WTC11 (cell line): Measurements from ENCODE around the gene FAM53B. TPM values are rescaled to one million over a fixed set of nuclear protein-coding genes. Genes with fewer than 3 reads are reported as not detected.

ENCODE experiments used
- ATAC-seq: fragments of 200-7000 bp; cut with Tn5 transposase; 2 replicates; pipeline ENCODE4 v1.10.0; 2021; ENCODE audit warnings: mild to moderate bottlenecking, moderate library complexity
- CTCF ChIA-PET: fragments of 300-600 bp; sonication (Branson Sonifier 250); formaldehyde crosslinking; loops from one replicate; lab custom pipeline; 2021; ENCODE audit warnings: antibody characterized with exemption; lab: Charles Lee
- POLR2A ChIA-PET: fragments of 350-600 bp; sonication (Branson Sonifier 250); formaldehyde crosslinking; loops from one replicate; lab custom pipeline; 2021; ENCODE audit warnings: antibody characterized with exemption; lab: Charles Lee
- DNase-seq: peaks from one replicate; pipeline ENCODE4 v3.0.0; 2021; ENCODE audit warnings: low spot score
- H3K27ac Mint-ChIP-seq: 2 replicates; pipeline ENCODE4 v1.8.0; 2021; ENCODE audit warnings: mixed read lengths
- H3K27me3 Mint-ChIP-seq: 2 replicates; pipeline ENCODE4 v1.8.0; 2021; ENCODE audit warnings: low read depth, mild to moderate bottlenecking, moderate library complexity, mixed read lengths
- H3K36me3 Mint-ChIP-seq: 2 replicates; pipeline ENCODE4 v1.8.0; 2021; ENCODE audit warnings: mixed read lengths
- H3K4me1 Mint-ChIP-seq: 2 replicates; pipeline ENCODE4 v1.8.0; 2022; ENCODE audit warnings: mixed read lengths
- H3K4me3 Mint-ChIP-seq: 2 replicates; pipeline ENCODE4 v1.8.0; 2021; ENCODE audit warnings: mild to moderate bottlenecking, moderate library complexity, mixed read lengths
- H3K9me3 Mint-ChIP-seq: 2 replicates; pipeline ENCODE4 v1.8.0; 2021; ENCODE audit warnings: mixed read lengths
- AFF4 ChIP-seq: sonication (generic); formaldehyde crosslinking; IDR thresholded peaks from 2 replicates; pipeline ENCODE4 v1.8.1; 2023; ENCODE audit warnings: mild to moderate bottlenecking, missing genetic modification reagents, borderline replicate concordance
- ATF1 ChIP-seq: sonication (generic); formaldehyde crosslinking; IDR thresholded peaks from 2 replicates; pipeline ENCODE4 v1.8.1; 2023; ENCODE audit warnings: mild to moderate bottlenecking, moderate library complexity, missing genetic modification reagents
- ATF2 ChIP-seq: sonication (generic); formaldehyde crosslinking; IDR thresholded peaks from 2 replicates; pipeline ENCODE4 v1.8.1; 2022; ENCODE audit warnings: low read depth, missing genetic modification reagents, borderline replicate concordance
- CBFB ChIP-seq: sonication (generic); formaldehyde crosslinking; IDR thresholded peaks from 2 replicates; pipeline ENCODE4 v1.8.1; 2022; ENCODE audit warnings: mild to moderate bottlenecking, low read depth, missing genetic modification reagents
- CREB1 ChIP-seq: sonication (generic); formaldehyde crosslinking; IDR thresholded peaks from 2 replicates; pipeline ENCODE4 v1.8.0; 2023; ENCODE audit warnings: mild to moderate bottlenecking, missing genetic modification reagents
- E2F4 ChIP-seq: sonication (generic); formaldehyde crosslinking; IDR thresholded peaks from 2 replicates; pipeline ENCODE4 v1.8.1; 2022; ENCODE audit warnings: low read depth, mild to moderate bottlenecking, moderate library complexity, missing genetic modification reagents, borderline replicate concordance
- ELF4 ChIP-seq: sonication (generic); formaldehyde crosslinking; IDR thresholded peaks from 2 replicates; pipeline ENCODE4 v1.8.1; 2022; ENCODE audit warnings: low read depth, mild to moderate bottlenecking, moderate library complexity, missing genetic modification reagents
- ETV6 ChIP-seq: sonication (generic); formaldehyde crosslinking; IDR thresholded peaks from 2 replicates; pipeline ENCODE4 v1.8.1; 2022; ENCODE audit warnings: mild to moderate bottlenecking, missing genetic modification reagents
- GRHL2 ChIP-seq: fragments of 250-450 bp; sonication (Bioruptor Pico); IDR thresholded peaks from 2 replicates; pipeline ENCODE4 v1.8.0; 2022; ENCODE audit warnings: mild to moderate bottlenecking, moderate library complexity; ENCODE audit not compliant: insufficient replicate concordance, severe bottlenecking
- MXD4 ChIP-seq: fragments of 250-450 bp; sonication (Bioruptor Pico); IDR thresholded peaks from 2 replicates; pipeline ENCODE4 v1.8.0; 2021; ENCODE audit warnings: mild to moderate bottlenecking, moderate library complexity, borderline replicate concordance
- MYBL2 ChIP-seq: sonication (generic); formaldehyde crosslinking; IDR thresholded peaks from 2 replicates; pipeline ENCODE4 v1.8.1; 2023; ENCODE audit warnings: mild to moderate bottlenecking, moderate library complexity, missing genetic modification reagents
- NFATC4 ChIP-seq: fragments of 250-450 bp; sonication (Bioruptor Pico); IDR thresholded peaks from 2 replicates; pipeline ENCODE4 v1.9.0; 2021; ENCODE audit warnings: mild to moderate bottlenecking
- NFE2L1 ChIP-seq: sonication (generic); formaldehyde crosslinking; IDR thresholded peaks from 2 replicates; pipeline ENCODE4 v1.8.1; 2023; ENCODE audit warnings: missing genetic modification reagents
- RORB ChIP-seq: fragments of 250-450 bp; sonication (Bioruptor Pico); IDR thresholded peaks from 2 replicates; pipeline ENCODE4 v1.9.0; 2021; ENCODE audit warnings: mild to moderate bottlenecking
- TEAD4 ChIP-seq: sonication (generic); formaldehyde crosslinking; IDR thresholded peaks from 2 replicates; pipeline ENCODE4 v1.8.0; 2022; ENCODE audit warnings: mild to moderate bottlenecking, missing genetic modification reagents
- ZBTB43 ChIP-seq: sonication (generic); formaldehyde crosslinking; IDR thresholded peaks from 2 replicates; pipeline ENCODE4 v1.8.1; 2023; ENCODE audit warnings: mild to moderate bottlenecking, missing genetic modification reagents
- ZNF281 ChIP-seq: sonication (generic); formaldehyde crosslinking; IDR thresholded peaks from 2 replicates; pipeline ENCODE4 v1.8.0; 2023; ENCODE audit warnings: mild to moderate bottlenecking, missing genetic modification reagents
- ZNF512 ChIP-seq: sonication (generic); formaldehyde crosslinking; IDR thresholded peaks from 2 replicates; pipeline ENCODE4 v1.8.1; 2022; ENCODE audit warnings: missing genetic modification reagents, borderline replicate concordance
- total RNA-seq: library from RNA; stranded (reverse); gene quantifications from 3 replicates; pipeline ENCODE4 v1.2.3, GENCODE V29; 2021

Gene FAM53B
- total RNA-seq, 1 experiment from 2014 or later: 21.3 TPM

- TF ChIP-seq ZNF281 (CRISPR knock-in tag): no peak
These were observed 74.9 kb downstream of the FAM53B start (continued) for GRCh38 chr10:124669141-124669823.

GRCh38 chr10:124668517-124669051 is 75.6 kb downstream of the FAM53B start:
- H3K27ac Mint-ChIP-seq: peak overlapping the region; percentile 49; the same call in 1 of the 2 replicates
- CTCF ChIA-PET: interaction anchor here (1.2 kb wide), 1 partner anchor 73 kb away, joined by 6 read pairs; no protein-coding TSS in a partner anchor
- DNase-seq (no peak), ATAC-seq (no peak)
- H3K4me3 Mint-ChIP-seq: no peak overlapping the region
- POLR2A ChIA-PET: no interaction called here
- H3K9me3 Mint-ChIP-seq: no peaks in the 10 kb centered on the region
- H3K4me1 Mint-ChIP-seq: peaks cover 23% of the 10 kb centered on the region
- no peaks in the 10 kb centered on the region for H3K36me3 Mint-ChIP-seq
- no peaks in the 10 kb centered on the region for H3K27me3 Mint-ChIP-seq
- TF ChIP-seq ZNF512 (CRISPR knock-in tag): no peak
- no peak for TF ChIP-seq CBFB (CRISPR knock-in tag)
- TF ChIP-seq CREB1 (CRISPR knock-in tag): no peak
- TF ChIP-seq GRHL2 (CRISPR knock-in tag): no peak
- TF ChIP-seq NFATC4 (CRISPR knock-in tag): no peak
- no peak for TF ChIP-seq ELF4 (CRISPR knock-in tag)
- no peak for TF ChIP-seq ATF1 (CRISPR knock-in tag)
- TF ChIP-seq RORB (CRISPR knock-in tag): no peak
- TF ChIP-seq MXD4 (CRISPR knock-in tag): no peak
- no peak for TF ChIP-seq AFF4
- no peak for TF ChIP-seq NFE2L1 (CRISPR knock-in tag)
- no peak for TF ChIP-seq MYBL2
- TF ChIP-seq E2F4 (CRISPR knock-in tag): no peak
- no peak for TF ChIP-seq TEAD4 (CRISPR knock-in tag)
- TF ChIP-seq ETV6 (CRISPR knock-in tag): no peak
- TF ChIP-seq ATF2 (CRISPR knock-in tag): no peak
- no peak for TF ChIP-seq ZBTB43
